ENCODE measurements around the gene CDCA5.

Gene CDCA5

DNA sequence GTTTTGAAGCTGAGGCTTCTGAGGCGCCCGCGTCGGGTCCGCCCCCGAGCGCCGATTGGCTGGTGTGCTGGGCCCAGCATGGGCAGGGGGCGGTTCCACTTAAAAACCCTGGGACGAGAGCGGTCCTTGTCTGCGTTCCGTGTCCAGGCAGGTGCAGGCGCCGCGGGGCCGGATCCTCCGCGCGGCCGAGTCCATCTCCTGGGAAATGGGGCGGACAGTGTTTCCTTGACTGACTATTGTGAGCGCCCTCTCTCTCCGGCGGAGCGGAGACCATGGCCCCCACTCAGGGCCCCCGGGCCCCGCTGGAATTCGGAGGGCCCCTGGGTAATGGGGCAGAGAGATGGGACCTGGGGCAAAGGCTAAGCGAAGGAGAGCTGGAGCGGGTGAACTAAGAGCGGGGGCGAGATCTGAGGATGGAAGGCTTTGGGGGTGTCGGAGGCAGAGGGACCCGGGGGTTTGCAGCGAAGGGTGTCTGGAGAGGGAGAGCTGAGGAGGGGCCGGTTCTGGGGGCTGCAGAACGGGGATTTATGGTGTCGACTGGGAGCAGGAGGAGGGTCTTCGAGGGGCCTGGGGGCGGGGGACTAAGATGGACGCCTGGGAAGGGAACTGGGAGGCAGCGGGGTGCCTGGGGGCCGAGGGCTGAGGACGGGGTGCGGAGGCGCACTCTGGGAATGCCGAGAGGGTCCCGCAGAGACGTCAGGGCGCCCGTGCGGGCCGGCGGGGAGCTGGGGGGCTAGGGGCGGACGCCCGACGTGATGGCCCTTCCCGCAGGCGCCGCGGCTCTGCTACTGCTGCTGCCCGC lies 28.1 kb upstream of the CDCA5 start, which contains the start of gene TM7SF2:
TM7SF2 (plus strand) TSS at position 129 of the 802 bp plus-strand sequence; CDS start at position 273, 144 bp downstream.
- peaks cover 41% of the 10 kb centered on the region for H3K36me3 ChIP-seq (ENCODE audit: control insufficient read depth, insufficient read depth, low read length)
- H3K27ac ChIP-seq (ENCODE audit: low read depth, low read length, severe bottlenecking), result peak within 1 kb of the TSS; percentile 29
- peak within 1 kb of the TSS; percentile 81 for H3K4me3 ChIP-seq (ENCODE audit: extremely low read depth, insufficient read depth, low read length, poor library complexity, severe bottlenecking)
- H3K4me1 ChIP-seq (ENCODE audit: control insufficient read depth, insufficient read depth, low read length, poor library complexity, severe bottlenecking), result peaks cover 24% of the 10 kb centered on the region
- no peaks in the 10 kb centered on the region for H3K9me3 ChIP-seq (ENCODE audit: control insufficient read depth, low read length)
- WGBS, 2 experiments (ENCODE audit: insufficient coverage in 2 of 2), result 0 to 1% methylated on average over 52 to 56 of the region's 64 CpGs

DNA sequence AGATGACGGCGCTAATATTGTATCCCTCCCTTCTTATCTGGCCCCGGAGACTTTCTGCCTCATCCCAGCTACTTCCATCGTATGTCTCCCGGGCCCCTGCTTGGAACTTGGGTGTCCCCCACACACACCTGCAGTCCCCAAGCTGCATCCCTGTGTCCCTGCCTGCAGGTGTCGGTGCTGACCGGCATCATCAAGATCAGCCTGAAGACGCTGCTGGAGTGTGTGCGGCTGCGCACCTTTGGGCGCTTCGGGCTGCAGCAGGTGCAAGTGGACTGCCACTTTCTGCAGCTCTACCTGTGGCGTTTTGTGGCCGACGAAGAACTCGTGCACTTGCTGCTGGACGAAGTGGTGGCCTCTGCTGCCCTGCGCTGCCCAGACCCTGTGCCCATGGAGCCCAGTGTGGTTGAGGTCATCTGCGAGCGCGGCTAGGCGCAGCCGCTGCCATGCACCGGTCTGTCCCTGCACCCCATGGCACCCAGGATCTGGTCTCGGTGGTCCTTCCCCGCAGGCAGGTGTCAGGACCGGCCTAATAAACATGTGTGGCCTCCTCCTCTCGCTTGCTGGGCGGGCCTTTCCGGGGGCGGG lies 27.4 kb upstream of the CDCA5 start:
- Histone ChIP-seq H3K4me3 (ENCODE audit: extremely low read depth, insufficient read depth, low read length, poor library complexity, severe bottlenecking) (peak overlapping the region; percentile 81), H3K27ac (ENCODE audit: low read depth, low read length, severe bottlenecking) (no peak overlapping the region), H3K4me1 (ENCODE audit: control insufficient read depth, insufficient read depth, low read length, poor library complexity, severe bottlenecking) (peaks cover 21% of the 10 kb centered on the region), H3K36me3 (ENCODE audit: control insufficient read depth, insufficient read depth, low read length) (peaks cover 36% of the 10 kb centered on the region), H3K9me3 (ENCODE audit: control insufficient read depth, low read length) (no peaks in the 10 kb centered on the region)
- 64 to 65% methylated on average over 31 of the region's 31 CpGs for WGBS, 2 experiments (ENCODE audit: insufficient coverage in 2 of 2)

DNA sequence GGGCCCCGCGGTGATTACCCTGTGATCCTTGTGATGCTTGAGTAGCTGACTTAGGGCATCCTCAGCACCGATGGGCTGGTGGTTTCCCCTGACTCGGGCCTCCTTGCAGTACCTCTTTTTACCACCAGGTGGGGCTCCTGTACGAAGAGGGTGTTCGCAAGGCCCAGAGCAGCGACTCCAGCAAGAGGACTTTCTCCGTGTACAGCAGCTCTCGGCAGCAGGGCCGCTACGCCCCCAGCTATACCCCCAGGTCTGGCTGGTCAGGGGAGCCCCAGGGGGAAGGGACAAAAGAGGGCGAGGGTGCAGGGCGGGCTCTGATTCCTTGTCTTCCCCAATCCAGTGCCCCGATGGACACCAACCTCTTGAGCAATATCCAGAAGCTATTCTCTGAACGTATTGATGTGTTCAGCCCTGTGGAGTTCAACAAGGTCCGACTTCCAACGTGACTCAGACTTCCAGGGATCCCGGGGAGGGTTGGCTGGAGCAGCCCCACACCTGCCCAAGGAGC lies 26.6 kb upstream of the CDCA5 start:
- Histone ChIP-seq H3K4me3 (ENCODE audit: extremely low read depth, insufficient read depth, low read length, poor library complexity, severe bottlenecking) (no peak overlapping the region), H3K4me1 (ENCODE audit: control insufficient read depth, insufficient read depth, low read length, poor library complexity, severe bottlenecking) (peaks cover 21% of the 10 kb centered on the region), H3K27ac (ENCODE audit: low read depth, low read length, severe bottlenecking) (peak overlapping the region; percentile 13), H3K36me3 (ENCODE audit: control insufficient read depth, insufficient read depth, low read length) (peaks cover 33% of the 10 kb centered on the region), H3K9me3 (ENCODE audit: control insufficient read depth, low read length) (no peaks in the 10 kb centered on the region)
- 26 to 28% methylated on average over 15 to 16 of the region's 18 CpGs for WGBS, 2 experiments (ENCODE audit: insufficient coverage in 2 of 2)

GRCh38 chr11:65109231-65110198 lies 25.7 kb upstream of the CDCA5 start:
- no peak overlapping the region for H3K27ac ChIP-seq (ENCODE audit: low read depth, low read length, severe bottlenecking)
- peaks cover 21% of the 10 kb centered on the region for H3K4me1 ChIP-seq (ENCODE audit: control insufficient read depth, insufficient read depth, low read length, poor library complexity, severe bottlenecking)
- H3K9me3 ChIP-seq (ENCODE audit: control insufficient read depth, low read length), result no peaks in the 10 kb centered on the region
- peaks cover 26% of the 10 kb centered on the region for H3K36me3 ChIP-seq (ENCODE audit: control insufficient read depth, insufficient read depth, low read length)
- no peak overlapping the region for H3K4me3 ChIP-seq (ENCODE audit: extremely low read depth, insufficient read depth, low read length, poor library complexity, severe bottlenecking)
- 91 to 95% methylated on average over 30 to 31 of the region's 36 CpGs for WGBS, 2 experiments (ENCODE audit: insufficient coverage in 2 of 2)

GRCh38 chr11:65108469-65109123 lies 24.8 kb upstream of the CDCA5 start:
- H3K4me3 ChIP-seq (ENCODE audit: extremely low read depth, insufficient read depth, low read length, poor library complexity, severe bottlenecking), result no peak overlapping the region
- no peak overlapping the region for H3K27ac ChIP-seq (ENCODE audit: low read depth, low read length, severe bottlenecking)
- 95 to 97% methylated on average over 37 to 38 of the region's 38 CpGs for WGBS, 2 experiments (ENCODE audit: insufficient coverage in 2 of 2)
- H3K36me3 ChIP-seq (ENCODE audit: control insufficient read depth, insufficient read depth, low read length), result peaks cover 30% of the 10 kb centered on the region
- H3K9me3 ChIP-seq (ENCODE audit: control insufficient read depth, low read length), result no peaks in the 10 kb centered on the region
- peaks cover 19% of the 10 kb centered on the region for H3K4me1 ChIP-seq (ENCODE audit: control insufficient read depth, insufficient read depth, low read length, poor library complexity, severe bottlenecking)

DNA sequence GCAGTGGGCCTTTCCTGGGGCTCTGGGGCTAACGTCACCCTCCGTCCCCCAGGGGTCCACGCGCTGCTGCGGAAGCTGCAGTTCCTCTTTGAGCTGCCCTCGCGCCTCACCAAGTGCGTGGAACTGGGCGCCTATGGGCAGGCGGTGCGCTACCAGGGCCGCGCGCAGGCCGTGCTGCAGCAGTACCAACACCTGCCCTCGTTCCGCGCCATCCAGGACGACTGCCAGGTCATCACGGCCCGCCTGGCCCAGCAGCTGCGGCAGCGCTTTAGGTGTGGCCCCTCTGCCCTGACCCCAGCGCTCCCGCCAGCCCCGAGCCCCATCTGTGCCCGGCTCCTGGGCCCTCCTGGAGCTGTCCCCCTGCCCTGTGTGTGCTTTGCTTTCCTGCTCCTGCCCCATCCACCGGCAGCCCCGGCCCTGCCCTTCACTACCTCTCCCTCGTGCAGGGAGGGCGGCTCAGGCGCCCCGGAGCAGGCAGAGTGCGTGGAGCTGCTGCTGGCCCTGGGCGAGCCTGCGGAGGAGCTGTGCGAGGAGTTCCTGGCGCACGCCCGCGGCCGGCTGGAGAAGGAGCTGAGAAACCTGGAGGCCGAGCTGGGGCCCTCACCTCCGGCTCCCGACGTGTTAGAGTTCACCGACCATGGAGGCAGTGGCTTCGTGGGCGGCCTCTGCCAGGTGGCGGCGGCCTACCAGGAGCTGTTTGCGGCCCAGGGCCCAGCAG lies 24.1 kb upstream of the CDCA5 start:
- Histone ChIP-seq H3K4me3 (ENCODE audit: extremely low read depth, insufficient read depth, low read length, poor library complexity, severe bottlenecking) (no peak overlapping the region), H3K27ac (ENCODE audit: low read depth, low read length, severe bottlenecking) (no peak overlapping the region), H3K4me1 (ENCODE audit: control insufficient read depth, insufficient read depth, low read length, poor library complexity, severe bottlenecking) (peaks cover 12% of the 10 kb centered on the region), H3K36me3 (ENCODE audit: control insufficient read depth, insufficient read depth, low read length) (peaks cover 34% of the 10 kb centered on the region), H3K9me3 (ENCODE audit: control insufficient read depth, low read length) (no peaks in the 10 kb centered on the region)
- 96% methylated on average over 43 to 52 of the region's 52 CpGs for WGBS, 2 experiments (ENCODE audit: insufficient coverage in 2 of 2)

- WGBS, 2 experiments (ENCODE audit: insufficient coverage in 2 of 2), result 97 to 100% methylated on average over 7 to 9 of the region's 15 CpGs
- H3K27ac ChIP-seq (ENCODE audit: low read depth, low read length, severe bottlenecking), result no peak overlapping the region
- H3K4me3 ChIP-seq (ENCODE audit: extremely low read depth, insufficient read depth, low read length, poor library complexity, severe bottlenecking), result no peak overlapping the region
- peaks cover 34% of the 10 kb centered on the region for H3K36me3 ChIP-seq (ENCODE audit: control insufficient read depth, insufficient read depth, low read length)
- peaks cover 9% of the 10 kb centered on the region for H3K4me1 ChIP-seq (ENCODE audit: control insufficient read depth, insufficient read depth, low read length, poor library complexity, severe bottlenecking)
- no peaks in the 10 kb centered on the region for H3K9me3 ChIP-seq (ENCODE audit: control insufficient read depth, low read length)
Measured at GRCh38 chr11:65107078-65107477, 23.2 kb upstream of the CDCA5 start.

GRCh38 chr11:65104628-65105027 lies 20.8 kb upstream of the CDCA5 start:
- no peaks in the 10 kb centered on the region for H3K9me3 ChIP-seq (ENCODE audit: control insufficient read depth, low read length)
- peaks cover 35% of the 10 kb centered on the region for H3K36me3 ChIP-seq (ENCODE audit: control insufficient read depth, insufficient read depth, low read length)
- H3K4me1 ChIP-seq (ENCODE audit: control insufficient read depth, insufficient read depth, low read length, poor library complexity, severe bottlenecking), result no peaks in the 10 kb centered on the region
- no peak overlapping the region for H3K4me3 ChIP-seq (ENCODE audit: extremely low read depth, insufficient read depth, low read length, poor library complexity, severe bottlenecking)
- 95 to 100% methylated on average over 1 to 2 of the region's 4 CpGs for WGBS, 2 experiments (ENCODE audit: insufficient coverage in 2 of 2)
- H3K27ac ChIP-seq (ENCODE audit: low read depth, low read length, severe bottlenecking), result no peak overlapping the region

- Histone ChIP-seq H3K9me3 (ENCODE audit: control insufficient read depth, low read length) (no peaks in the 10 kb centered on the region), H3K4me3 (ENCODE audit: extremely low read depth, insufficient read depth, low read length, poor library complexity, severe bottlenecking) (no peak overlapping the region), H3K4me1 (ENCODE audit: control insufficient read depth, insufficient read depth, low read length, poor library complexity, severe bottlenecking) (no peaks in the 10 kb centered on the region), H3K36me3 (ENCODE audit: control insufficient read depth, insufficient read depth, low read length) (peaks cover 33% of the 10 kb centered on the region), H3K27ac (ENCODE audit: low read depth, low read length, severe bottlenecking) (no peak overlapping the region)
Measured at GRCh38 chr11:65103476-65103875, 19.6 kb upstream of the CDCA5 start.
